ENCODE measurements around the gene KLF7.

GRCh38 chr2:207108440-207108839, 57.3 kb downstream of the KLF7 start:
- no peak for TF ChIP-seq CTCF (IDR thresholded peaks at IDR 0.05)
- TF ChIP-seq POLR2A (IDR thresholded peaks at IDR 0.05): no peak
